ENCODE measurements around the gene VSX2.
A peak's percentile ranks its signal among the peaks of the same experiment; 100 is the strongest.

VSX2 gene

GRCh38 chr14:74238974-74239847 lies at the start of gene VSX2:
Gene VSX2, plus strand, starts transcription at chr14:74239449. Its CDS starts 113 bp downstream, at chr14:74239562.
- DNase-seq: no peak

- no peak for DNase-seq
Measured at GRCh38 chr14:74190927-74191575, 48.2 kb upstream of the VSX2 start.

GRCh38 chr14:74194506-74195274 lies 44.6 kb upstream of the VSX2 start:
- DNase-seq: no peak

GRCh38 chr14:74195623-74196022 lies 43.6 kb upstream of the VSX2 start:
- no peak for DNase-seq

- no peak for DNase-seq
Measured at GRCh38 chr14:74198441-74199234, 40.6 kb upstream of the VSX2 start.

GRCh38 chr14:74202113-74202512 lies 37.1 kb upstream of the VSX2 start:
- no peak for DNase-seq

GRCh38 chr14:74203639-74204038 lies 35.6 kb upstream of the VSX2 start:
- DNase-seq: no peak

GRCh38 chr14:74204491-74204890 lies 34.8 kb upstream of the VSX2 start:
- DNase-seq: no peak

GRCh38 chr14:74205882-74206281 lies 33.4 kb upstream of the VSX2 start:
- DNase-seq: no peak

- no peak for DNase-seq
Measured at GRCh38 chr14:74207943-74208342, 31.3 kb upstream of the VSX2 start.

GRCh38 chr14:74208642-74209041 lies 30.6 kb upstream of the VSX2 start:
- no peak for DNase-seq

GRCh38 chr14:74211945-74212580 lies 27.2 kb upstream of the VSX2 start:
- no peak for DNase-seq

GRCh38 chr14:74213907-74214803 lies 25.1 kb upstream of the VSX2 start:
- DNase-seq: no peak

- DNase-seq: no peak
Measured at GRCh38 chr14:74216671-74217070, 22.6 kb upstream of the VSX2 start.

- peak; percentile 84 for DNase-seq
Measured at GRCh38 chr14:74217672-74218448, 21.4 kb upstream of the VSX2 start.

- DNase-seq: no peak
Measured at GRCh38 chr14:74218462-74218861, 20.8 kb upstream of the VSX2 start.

GRCh38 chr14:74219277-74220205 lies 19.7 kb upstream of the VSX2 start:
- no peak for DNase-seq

GRCh38 chr14:74220991-74221390 lies 18.3 kb upstream of the VSX2 start:
- no peak for DNase-seq

GRCh38 chr14:74221741-74222140 lies 17.5 kb upstream of the VSX2 start:
- no peak for DNase-seq
